SU-DHL-6 (cell line): ENCODE results near the gene SLC36A1.

Experiments used
- CTCF ChIP-seq: fragments of 200-600 bp; sonication (generic); IDR thresholded peaks from one replicate; pipeline ENCODE4 v1.5.1; 2017; ENCODE audit warnings: antibody characterized with exemption, mild to moderate bottlenecking, low read length, moderate library complexity; ENCODE audit not compliant: insufficient read depth, poor library complexity, severe bottlenecking
- EZH2phosphoT487 ChIP-seq: fragments of 200-600 bp; sonication (generic), shearing (Covaris generic); conservative IDR thresholded peaks from 2 replicates; pipeline ENCODE4 v1.6.1; 2018; ENCODE audit warnings: mild to moderate bottlenecking, antibody characterized with exemption, low read length, moderate library complexity, mixed read lengths

- TF ChIP-seq CTCF (no peak), EZH2phosphoT487 (no peak)
These were observed 38.7 kb upstream of the SLC36A1 start for GRCh38 chr5:151408591-151409230.
